ENCODE results near the gene GAD2. TPM values are rescaled to one million over a fixed set of nuclear protein-coding genes. Genes with fewer than 3 reads are reported as not detected.

The GAD2 gene
- total RNA-seq, 2 donors from 2014 or later = 0.15 TPM; not detected in 1

GRCh38 chr10:26242706-26243350 is 26.3 kb downstream of the GAD2 start:
- Histone ChIP-seq H3K9me3 (ENCODE audit: control insufficient read depth, low read length) (no peaks in the 10 kb centered on the region), H3K36me3 (ENCODE audit: control insufficient read depth, insufficient read depth, low read length) (no peaks in the 10 kb centered on the region), H3K27ac (ENCODE audit: low read depth, low read length) (no peak overlapping the region), H3K4me1 (ENCODE audit: control insufficient read depth, insufficient read depth, low read length) (no peaks in the 10 kb centered on the region), H3K4me3 (ENCODE audit: low read length) (no peak overlapping the region), H3K27me3 (ENCODE audit: control insufficient read depth, insufficient read depth, low read length, poor library complexity, severe bottlenecking) (no peaks in the 10 kb centered on the region), H3K9ac (ENCODE audit: extremely low read depth, low read length, poor library complexity, severe bottlenecking) (no peak overlapping the region)
- no peak overlapping the region for H3K27ac Mint-ChIP-seq
- no peak for DNase-seq
- TF ChIP-seq, protein P1, sequence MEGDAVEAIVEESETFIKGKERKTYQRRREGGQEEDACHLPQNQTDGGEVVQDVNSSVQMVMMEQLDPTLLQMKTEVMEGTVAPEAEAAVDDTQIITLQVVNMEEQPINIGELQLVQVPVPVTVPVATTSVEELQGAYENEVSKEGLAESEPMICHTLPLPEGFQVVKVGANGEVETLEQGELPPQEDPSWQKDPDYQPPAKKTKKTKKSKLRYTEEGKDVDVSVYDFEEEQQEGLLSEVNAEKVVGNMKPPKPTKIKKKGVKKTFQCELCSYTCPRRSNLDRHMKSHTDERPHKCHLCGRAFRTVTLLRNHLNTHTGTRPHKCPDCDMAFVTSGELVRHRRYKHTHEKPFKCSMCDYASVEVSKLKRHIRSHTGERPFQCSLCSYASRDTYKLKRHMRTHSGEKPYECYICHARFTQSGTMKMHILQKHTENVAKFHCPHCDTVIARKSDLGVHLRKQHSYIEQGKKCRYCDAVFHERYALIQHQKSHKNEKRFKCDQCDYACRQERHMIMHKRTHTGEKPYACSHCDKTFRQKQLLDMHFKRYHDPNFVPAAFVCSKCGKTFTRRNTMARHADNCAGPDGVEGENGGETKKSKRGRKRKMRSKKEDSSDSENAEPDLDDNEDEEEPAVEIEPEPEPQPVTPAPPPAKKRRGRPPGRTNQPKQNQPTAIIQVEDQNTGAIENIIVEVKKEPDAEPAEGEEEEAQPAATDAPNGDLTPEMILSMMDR (conservative IDR thresholded peaks at IDR 0.05) = no peak
- H3K4me3 Mint-ChIP-seq = no peak overlapping the region
- no peaks in the 10 kb centered on the region for H3K4me1 Mint-ChIP-seq
- no peaks in the 10 kb centered on the region for H3K9me3 Mint-ChIP-seq
- 75 to 100% methylated on average over 2 to 5 of the region's 5 CpGs for WGBS, 2 experiments (ENCODE audit: insufficient coverage in 1 of 2, insufficient read length in 1 of 2)
- no peaks in the 10 kb centered on the region for H3K36me3 Mint-ChIP-seq (ENCODE audit: low read depth)
- no peaks in the 10 kb centered on the region for H3K27me3 Mint-ChIP-seq (ENCODE audit: insufficient read depth)

DNA sequence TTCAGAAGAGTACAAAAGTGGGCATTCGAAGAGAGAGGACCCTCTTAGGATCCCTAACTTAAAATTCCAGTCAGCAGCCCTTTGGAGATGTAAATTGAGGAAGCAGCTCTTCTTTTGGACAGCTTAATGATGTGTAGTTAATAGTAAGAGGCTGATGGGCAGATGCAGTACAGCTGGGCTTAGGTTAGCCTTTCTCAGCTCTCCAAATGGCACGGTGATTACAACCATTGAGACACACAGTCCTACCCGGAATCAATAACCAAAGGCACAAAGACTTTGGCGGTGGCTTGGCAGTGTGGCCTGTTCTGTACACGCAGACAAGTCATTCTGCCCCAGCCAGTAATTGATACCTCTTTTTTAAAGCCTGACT is 26.8 kb downstream of the GAD2 start:
- 90 to 94% methylated on average over 3 to 5 of the region's 5 CpGs for WGBS, 2 experiments (ENCODE audit: insufficient coverage in 1 of 2, insufficient read length in 1 of 2)
- H3K36me3 Mint-ChIP-seq (ENCODE audit: low read depth) = no peaks in the 10 kb centered on the region

GRCh38 chr10:26249681-26250080 is 33.1 kb downstream of the GAD2 start:
- Histone ChIP-seq H3K9me3 (ENCODE audit: control insufficient read depth, low read length) (no peaks in the 10 kb centered on the region), H3K9ac (ENCODE audit: extremely low read depth, low read length, poor library complexity, severe bottlenecking) (no peak overlapping the region), H3K27ac (ENCODE audit: low read depth, low read length) (no peak overlapping the region), H3K4me1 (ENCODE audit: control insufficient read depth, insufficient read depth, low read length) (no peaks in the 10 kb centered on the region), H3K4me3 (ENCODE audit: low read length) (no peak overlapping the region), H3K27me3 (ENCODE audit: control insufficient read depth, insufficient read depth, low read length, poor library complexity, severe bottlenecking) (no peaks in the 10 kb centered on the region), H3K36me3 (ENCODE audit: control insufficient read depth, insufficient read depth, low read length) (no peaks in the 10 kb centered on the region)
- Mint-ChIP-seq H3K36me3 (ENCODE audit: low read depth) (no peaks in the 10 kb centered on the region), H3K27me3 (ENCODE audit: insufficient read depth) (no peaks in the 10 kb centered on the region), H3K9me3 (no peaks in the 10 kb centered on the region), H3K27ac (no peak overlapping the region), H3K4me3 (no peak overlapping the region), H3K4me1 (peaks cover 8% of the 10 kb centered on the region)
- no peak for DNase-seq
- TF ChIP-seq, protein P1 (conservative IDR thresholded peaks at IDR 0.05) = no peak
- 94 to 95% methylated on average over 2 to 6 of the region's 6 CpGs for WGBS, 2 experiments (ENCODE audit: insufficient coverage in 1 of 2, insufficient read length in 1 of 2)

More for the DNA sequence above, 26.8 kb downstream of the GAD2 start:
- Mint-ChIP-seq H3K27me3 (ENCODE audit: insufficient read depth) (no peaks in the 10 kb centered on the region), H3K27ac (no peak overlapping the region), H3K9me3 (no peaks in the 10 kb centered on the region), H3K4me3 (no peak overlapping the region), H3K4me1 (peaks cover 4% of the 10 kb centered on the region)
- no peak for DNase-seq
- Histone ChIP-seq H3K36me3 (ENCODE audit: control insufficient read depth, insufficient read depth, low read length) (no peaks in the 10 kb centered on the region), H3K27me3 (ENCODE audit: control insufficient read depth, insufficient read depth, low read length, poor library complexity, severe bottlenecking) (no peaks in the 10 kb centered on the region), H3K27ac (ENCODE audit: low read depth, low read length) (no peak overlapping the region), H3K9ac (ENCODE audit: extremely low read depth, low read length, poor library complexity, severe bottlenecking) (no peak overlapping the region), H3K4me3 (ENCODE audit: low read length) (no peak overlapping the region), H3K9me3 (ENCODE audit: control insufficient read depth, low read length) (no peaks in the 10 kb centered on the region), H3K4me1 (ENCODE audit: control insufficient read depth, insufficient read depth, low read length) (no peaks in the 10 kb centered on the region)
- TF ChIP-seq, protein P1 (conservative IDR thresholded peaks at IDR 0.05) = no peak

Data from endodermal cell (in vitro differentiated cells).